Measurements from ENCODE around the gene ASIP.
"Not testable (repeated sequence)": the region's sequence is repeated elsewhere in the genome, so short reads cannot be mapped to it uniquely, and the experiment has no call there.

The ASIP gene, protein sequence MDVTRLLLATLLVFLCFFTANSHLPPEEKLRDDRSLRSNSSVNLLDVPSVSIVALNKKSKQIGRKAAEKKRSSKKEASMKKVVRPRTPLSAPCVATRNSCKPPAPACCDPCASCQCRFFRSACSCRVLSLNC

GRCh38 chr20:34240693-34241615 is at the start of gene ASIP:
Gene ASIP, plus strand, starts transcription at chr20:34241423. Its CDS starts 18,952 bp downstream, at chr20:34260375.
- DNase-seq (ENCODE audit: low spot score), result no peak

DNA sequence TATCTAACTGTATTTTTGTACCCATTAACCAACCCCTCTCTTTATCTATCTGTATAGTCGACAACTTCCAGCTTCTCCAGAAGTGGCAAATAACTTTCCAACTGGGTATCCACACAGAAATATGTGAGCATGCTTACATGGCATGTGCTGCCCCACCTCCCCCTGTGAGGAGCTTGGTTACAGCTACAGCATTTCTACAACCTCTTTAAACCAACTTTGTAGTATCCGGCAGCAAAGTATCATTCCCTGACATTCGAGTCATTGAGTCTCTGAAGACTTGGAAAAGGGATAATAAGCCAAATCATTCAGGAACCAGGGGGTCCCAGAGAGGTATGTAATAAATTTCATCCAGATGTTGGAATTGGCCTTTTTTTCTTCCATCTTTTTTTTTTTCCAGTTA is 48.2 kb upstream of the ASIP start:
- DNase-seq (ENCODE audit: low spot score), result no peak

GRCh38 chr20:34199183-34199582 is 42.0 kb upstream of the ASIP start:
- DNase-seq (ENCODE audit: low spot score), result no peak

DNA sequence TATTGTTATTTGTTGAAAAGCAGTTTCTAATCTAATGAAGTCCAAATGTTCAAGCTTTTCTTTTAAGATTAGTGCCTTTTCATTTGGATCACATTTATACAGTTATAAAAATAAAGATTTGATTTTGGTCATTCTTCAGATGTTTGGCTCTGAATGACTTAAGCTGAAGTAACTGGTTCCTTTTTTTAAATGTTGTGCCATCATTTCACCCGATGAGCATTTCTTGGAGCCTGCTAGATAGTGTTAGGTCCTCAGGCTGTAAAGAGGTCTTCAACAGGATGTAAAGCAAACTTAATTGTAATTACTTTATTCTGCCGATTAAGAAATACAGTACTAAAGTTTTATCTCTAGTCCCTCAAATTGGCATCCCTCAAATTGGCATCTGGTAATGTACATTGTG is 41.2 kb upstream of the ASIP start:
- DNase-seq (ENCODE audit: low spot score), result no peak

GRCh38 chr20:34201531-34201930 is 39.7 kb upstream of the ASIP start:
- no peak for DNase-seq (ENCODE audit: low spot score)

GRCh38 chr20:34205172-34205880 is 35.9 kb upstream of the ASIP start:
- DNase-seq (ENCODE audit: low spot score), result not testable (repeated sequence)

- DNase-seq (ENCODE audit: low spot score), result no peak
Observed at GRCh38 chr20:34209111-34209510, 32.1 kb upstream of the ASIP start.

- DNase-seq (ENCODE audit: low spot score), result no peak
Observed at GRCh38 chr20:34210271-34210670, 31.0 kb upstream of the ASIP start.

GRCh38 chr20:34211591-34211990 is 29.6 kb upstream of the ASIP start:
- no peak for DNase-seq (ENCODE audit: low spot score)

DNA sequence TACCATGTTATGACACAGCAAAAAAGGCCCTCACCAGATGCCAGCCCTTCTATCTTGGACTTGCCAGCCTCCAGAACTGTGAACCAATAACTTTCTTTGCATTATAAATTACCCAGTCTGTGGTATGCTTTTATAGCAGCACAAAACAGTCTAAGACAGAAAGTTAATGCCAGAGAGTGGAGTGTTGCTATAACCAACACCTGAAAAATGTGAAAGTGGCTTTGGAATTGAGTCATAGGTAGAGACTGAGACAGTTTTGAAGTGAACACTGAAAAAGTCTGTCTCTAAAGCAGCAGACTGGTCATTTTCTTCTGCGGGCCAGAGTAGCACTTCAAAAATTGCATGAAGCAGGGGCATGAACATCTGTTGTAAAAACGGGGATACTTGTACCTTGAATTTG is 28.0 kb upstream of the ASIP start:
- peak; percentile 14 for DNase-seq (ENCODE audit: low spot score)

DNA sequence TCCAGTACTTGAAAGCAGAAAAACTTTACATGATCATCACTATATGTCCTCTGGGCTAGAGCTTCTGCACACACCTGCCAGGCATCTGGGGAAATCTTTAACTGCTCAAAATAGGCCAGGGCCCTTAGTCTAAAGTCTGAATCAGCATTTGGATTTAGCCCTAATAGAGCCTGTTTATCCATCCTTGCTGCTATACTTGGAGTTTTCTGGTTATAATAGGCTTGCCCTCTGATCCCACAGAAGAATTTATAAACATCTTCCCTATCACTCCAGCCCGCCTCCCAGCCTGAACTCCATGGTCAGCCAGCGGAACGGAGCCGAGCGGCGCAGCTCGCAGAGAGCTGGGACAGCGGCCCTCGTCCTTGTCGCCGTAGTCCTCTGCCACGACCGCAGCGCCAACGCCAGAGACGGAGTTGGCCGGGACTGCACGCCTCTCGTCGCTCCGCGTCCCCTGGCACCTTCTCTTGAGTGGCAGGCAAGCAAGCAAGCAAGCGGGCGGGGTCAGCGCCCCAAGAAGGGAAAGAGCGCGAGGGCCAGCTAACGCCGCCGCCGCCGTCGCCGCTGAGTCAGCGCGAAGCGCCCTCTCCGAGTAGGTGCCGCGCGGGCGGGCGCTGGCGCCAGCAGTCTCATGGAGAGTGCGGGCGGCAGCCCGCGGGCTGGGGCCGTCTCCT is 25.4 kb upstream of the ASIP start:
- DNase-seq (ENCODE audit: low spot score), result peak; percentile 39

DNA sequence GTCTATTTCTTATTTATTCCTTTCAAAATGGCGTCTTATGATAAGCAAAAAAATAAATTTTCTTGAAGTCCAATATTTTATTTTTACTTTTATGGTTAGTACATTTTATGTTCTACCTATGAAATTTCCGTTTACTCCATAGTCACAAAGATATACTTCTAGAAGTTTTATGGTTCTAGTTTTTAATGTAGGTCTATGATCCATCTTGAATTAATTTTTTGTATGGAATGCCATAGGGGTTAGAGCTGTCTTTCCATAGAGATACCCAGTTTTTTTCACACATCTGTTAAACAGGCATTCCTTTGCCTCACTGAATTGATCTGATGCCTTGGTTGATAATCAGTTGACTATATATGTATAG is 24.9 kb upstream of the ASIP start:
- DNase-seq (ENCODE audit: low spot score), result no peak

DNA sequence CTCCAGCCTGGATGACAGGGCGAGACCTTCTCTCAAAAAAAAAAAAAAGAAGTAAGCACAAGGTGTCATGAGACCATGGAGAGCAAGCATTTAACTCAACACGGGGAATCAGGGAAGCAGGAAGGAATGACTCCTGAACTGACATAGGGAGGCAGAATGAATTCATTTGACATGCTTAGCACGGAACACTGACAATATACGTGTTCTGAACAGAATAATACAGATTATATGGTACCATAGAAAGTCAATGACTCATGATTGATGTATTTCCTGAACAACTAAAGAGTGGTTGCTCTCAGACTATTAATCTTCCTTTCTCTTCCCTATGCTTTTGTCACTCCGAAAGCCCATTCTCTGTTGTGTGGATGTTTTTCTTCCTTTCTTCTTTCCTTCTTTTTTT is 20.7 kb upstream of the ASIP start:
- DNase-seq (ENCODE audit: low spot score), result no peak

DNA sequence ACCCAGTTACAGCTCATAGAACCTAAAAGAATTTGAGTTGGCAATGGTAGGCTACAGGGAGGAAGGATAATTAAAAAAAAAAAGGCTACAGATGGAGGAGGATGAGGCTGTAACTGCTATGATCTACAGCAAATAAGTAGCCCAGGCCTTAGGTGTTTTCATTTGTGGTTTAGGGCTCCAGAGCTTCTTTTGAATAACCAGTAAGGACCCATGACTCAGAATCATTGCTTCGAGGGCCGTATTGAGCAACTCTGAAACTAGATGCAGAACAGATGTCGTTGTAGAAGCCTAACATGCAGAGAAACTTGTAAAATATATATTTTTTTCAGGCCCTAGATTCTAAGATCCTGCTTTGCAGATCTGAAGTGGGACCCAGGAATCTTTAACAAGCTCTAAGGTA is 19.0 kb upstream of the ASIP start:
- peak; percentile 73 for DNase-seq (ENCODE audit: low spot score)

GRCh38 chr20:34224251-34224650 is 17.0 kb upstream of the ASIP start:
- not testable (repeated sequence) for DNase-seq (ENCODE audit: low spot score)

DNA sequence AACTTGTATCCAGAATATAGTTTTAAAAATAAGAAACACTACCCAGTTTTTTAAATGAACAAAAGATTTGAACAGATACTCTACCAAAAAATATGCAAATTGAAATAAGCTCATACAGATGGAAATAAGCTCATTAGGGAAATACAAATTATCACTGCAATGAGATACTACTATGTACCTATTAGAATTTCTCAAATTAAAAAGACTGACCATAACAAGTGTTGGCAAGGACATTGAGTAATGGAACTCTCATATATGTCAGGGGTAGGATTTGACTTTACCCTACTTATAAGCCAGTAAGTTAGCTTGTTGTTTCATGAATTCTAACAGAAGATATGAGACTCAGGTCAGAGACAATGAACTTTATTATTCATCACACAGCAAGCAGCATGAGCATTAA is 9.6 kb upstream of the ASIP start:
- no peak for DNase-seq (ENCODE audit: low spot score)

GRCh38 chr20:34232494-34233087 is 8.6 kb upstream of the ASIP start:
- DNase-seq (ENCODE audit: low spot score), result no peak

DNA sequence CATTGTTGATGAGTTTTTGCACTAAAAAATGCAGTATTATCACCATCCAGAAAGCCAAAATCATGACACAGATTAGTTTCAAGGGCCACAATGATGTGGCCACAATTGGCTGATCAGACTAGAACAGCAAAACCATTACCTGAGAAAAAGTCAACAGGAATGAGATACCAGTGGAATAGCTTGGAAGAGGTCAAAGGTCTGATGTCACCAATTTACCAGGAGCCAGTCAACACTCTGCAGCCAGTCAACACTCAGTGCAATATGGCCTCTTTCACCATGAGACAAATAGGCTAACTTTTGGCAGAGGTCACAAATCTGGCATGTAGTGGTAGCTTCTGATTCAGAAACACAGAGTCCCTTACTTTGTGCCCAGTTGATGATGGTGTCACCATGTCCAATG is 7.5 kb upstream of the ASIP start:
- no peak for DNase-seq (ENCODE audit: low spot score)

- no peak for DNase-seq (ENCODE audit: low spot score)
Observed at GRCh38 chr20:34235875-34236274, 5.3 kb upstream of the ASIP start.

DNA sequence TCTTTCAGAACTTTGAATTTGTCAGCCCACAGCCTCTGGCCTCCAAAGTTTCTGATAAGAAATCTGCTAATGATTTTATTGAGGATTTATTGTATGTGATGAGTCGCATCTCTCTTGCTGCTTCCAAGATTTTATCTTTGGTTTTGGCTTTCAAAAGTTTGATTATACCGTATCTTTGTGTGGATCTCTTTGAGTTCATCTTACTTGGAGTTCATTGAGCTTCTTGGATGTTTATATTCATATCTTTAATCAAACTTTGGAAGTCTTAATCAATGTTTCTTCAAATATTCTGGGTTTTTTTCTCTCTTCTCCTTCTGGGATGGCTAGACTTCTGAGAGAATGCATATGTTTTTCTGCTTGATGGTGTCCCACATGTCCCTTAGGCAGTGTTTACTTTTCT is 3.3 kb upstream of the ASIP start:
- DNase-seq (ENCODE audit: low spot score), result no peak

GRCh38 chr20:34240121-34240520 is 1.1 kb upstream of the ASIP start:
- no peak for DNase-seq (ENCODE audit: low spot score)

GRCh38 chr20:34242015-34242414 is 792 bp downstream of the ASIP start:
- not testable (repeated sequence) for DNase-seq (ENCODE audit: low spot score)

Data from activated CD4-positive, alpha-beta T cell treated with anti-CD3 and anti-CD28 coated beads, Interleukin-2, Interleukin-4, amounts not matched to agents 100 ng/mL and 50 ng/mL, durations not matched to agents 16 hours and 8 hours (primary cell).